HCT116 (cell line): ENCODE data around the gene ZC3H12A. TPM values are rescaled to one million over a fixed set of nuclear protein-coding genes. Genes with fewer than 3 reads are reported as not detected.

Experiments used
- ATAC-seq: fragments of 200-7000 bp; cut with Tn5 transposase; 2 replicates; pipeline ENCODE4 v1.9.1; 2020; ENCODE audit warnings: mild to moderate bottlenecking, moderate library complexity
- BruUV-seq: library from RNA; stranded (reverse); fragments of 400-500 nt; replicated peaks from 2 replicates; lab custom pipeline; 2021; lab: Mats Ljungman, UMichigan
- CTCF ChIA-PET: fragments of 300-600 bp; sonication (Branson Sonifier 250); formaldehyde crosslinking; loops from one replicate; lab custom pipeline; 2021; ENCODE audit warnings: antibody characterized with exemption; lab: Charles Lee
- POLR2A ChIA-PET: fragments of 300-600, 350-600 bp; sonication (Branson Sonifier 250); formaldehyde crosslinking; loops from one replicate; lab custom pipeline; 2021; ENCODE audit warnings: antibody characterized with exemption; lab: Charles Lee
- RAD21 ChIA-PET, 2 experiments: fragments of 300-600 bp; sonication (Branson Sonifier 250); formaldehyde crosslinking; loops; one replicate each; lab custom pipeline; 2023; ENCODE audit warnings: low total read pairs in 2 of 2; ENCODE audit not compliant: uncharacterized antibody in 2 of 2, unreplicated experiment in 2 of 2, low non-redundant PET in 1 of 2; lab: Charles Lee
- DNase-seq: peaks from one replicate; pipeline ENCODE4 v3.0.0-alpha.2; 2010; ENCODE audit warnings: low read depth, low spot score
- H2AFZ ChIP-seq: fragments of 200-600 bp; shearing (Covaris generic), sonication (generic); 2 replicates; pipeline ENCODE4 v1.6.1; 2017; ENCODE audit warnings: low read depth, mixed run types, mixed read lengths, antibody characterized with exemption, low read length; ENCODE audit not compliant: poor library complexity, severe bottlenecking
- H3K27ac ChIP-seq: 2 replicates; pipeline ENCODE4 v1.5.1; 2012; ENCODE audit warnings: low read depth, low read length
- H3K27me3 ChIP-seq: fragments of 200-600 bp; sonication (generic); 2 replicates; pipeline ENCODE4 v1.6.1; 2016; ENCODE audit warnings: mixed run types, low read length, mixed read lengths; ENCODE audit not compliant: insufficient read depth
- H3K36me3 ChIP-seq, 2 experiments: fragments of 200-500 bp in 1 of 2; fragments of 200-600 bp in 1 of 2; sonication (Bioruptor generic) in 1 of 2; sonication (generic) in 1 of 2; 2 replicates each; pipeline versions ENCODE4 v1.5.1 to v1.6.1; 2014 to 2016; ENCODE audit warnings: low read length in 2 of 2, inconsistent platforms in 1 of 2, mixed read lengths in 1 of 2, mixed run types in 1 of 2; ENCODE audit not compliant: insufficient read depth in 2 of 2, control insufficient read depth in 1 of 2
- H3K4me1 ChIP-seq, 2 experiments: fragments of 200-600 bp in 1 of 2; sonication (generic) in 1 of 2; 2 replicates each; pipeline versions ENCODE4 v1.5.1 to v1.6.1; 2012 to 2017; ENCODE audit warnings: low read length in 2 of 2, inconsistent platforms in 1 of 2, mild to moderate bottlenecking in 1 of 2, mixed read lengths in 1 of 2, mixed run types in 1 of 2, moderate library complexity in 1 of 2; ENCODE audit not compliant: insufficient read depth in 2 of 2, control insufficient read depth in 1 of 2
- H3K4me2 ChIP-seq: fragments of 200-600 bp; sonication (generic); 2 replicates; pipeline ENCODE4 v1.6.1; 2017; ENCODE audit warnings: mixed run types, low read length, mixed read lengths
- H3K4me3 ChIP-seq, 2 experiments: fragments of 200-600 bp in 1 of 2; sonication (generic) in 1 of 2; replicated peaks in 1 of 2; 2 replicates each; pipeline ENCODE4 v1.5.1; 2011 to 2016; ENCODE audit warnings: low read length in 2 of 2, control low read depth in 1 of 2, low read depth in 1 of 2, mild to moderate bottlenecking in 1 of 2, mixed read lengths in 1 of 2, mixed run types in 1 of 2
- H3K79me2 ChIP-seq: fragments of 200-600 bp; sonication (generic); 2 replicates; pipeline ENCODE4 v1.6.1; 2017; ENCODE audit warnings: mild to moderate bottlenecking, mixed run types, low read length, moderate library complexity, mixed read lengths; ENCODE audit not compliant: insufficient read depth
- H3K9ac ChIP-seq: fragments of 200-600 bp; sonication (generic); 2 replicates; pipeline ENCODE4 v1.6.1; 2016; ENCODE audit warnings: low read length, mixed read lengths
- H3K9me2 ChIP-seq: fragments of 200-600 bp; sonication (generic), shearing (Covaris generic); 2 replicates; pipeline ENCODE4 v1.6.1; 2017; ENCODE audit warnings: mixed run types, mild to moderate bottlenecking, moderate library complexity; ENCODE audit not compliant: insufficient read depth
- H3K9me3 ChIP-seq, 2 experiments: fragments of 200-500 bp in 1 of 2; fragments of 200-600 bp in 1 of 2; sonication (Bioruptor generic) in 1 of 2; sonication (generic) in 1 of 2; 2 replicates each; pipeline ENCODE4 v1.6.1; 2014 to 2017; ENCODE audit warnings: low read length in 2 of 2, mixed read lengths in 2 of 2, inconsistent platforms in 1 of 2, low read depth in 1 of 2, mild to moderate bottlenecking in 1 of 2, mixed run types in 1 of 2, moderate library complexity in 1 of 2; ENCODE audit not compliant: control insufficient read depth in 1 of 2, insufficient read depth in 1 of 2
- H4K20me1 ChIP-seq: fragments of 200-600 bp; sonication (generic), shearing (Covaris generic); 2 replicates; pipeline ENCODE4 v1.6.1; 2017; ENCODE audit warnings: mixed run types, mild to moderate bottlenecking, moderate library complexity; ENCODE audit not compliant: insufficient read depth
- CBX3 ChIP-seq: IDR thresholded peaks from 2 replicates; pipeline ENCODE4 v1.6.1; 2012; ENCODE audit warnings: low read depth
- CTCF ChIP-seq, 3 experiments: fragments of 200-600 bp in 1 of 3; sonication (generic) in 1 of 3; IDR thresholded peaks in 2 of 3; conservative IDR thresholded peaks in 1 of 3; 2 replicates each; pipeline ENCODE4 v1.5.1; 2012 to 2017; ENCODE audit warnings: low read depth in 2 of 3, low read length in 2 of 3, antibody characterized with exemption in 1 of 3, borderline replicate concordance in 1 of 3, control low read depth in 1 of 3, mild to moderate bottlenecking in 1 of 3, mixed read lengths in 1 of 3, mixed run types in 1 of 3, moderate library complexity in 1 of 3; ENCODE audit not compliant: insufficient read depth in 1 of 3
- EZH2 ChIP-seq: fragments of 200-600 bp; sonication (generic); IDR thresholded peaks from 2 replicates; pipeline ENCODE4 v1.6.1; 2017; ENCODE audit warnings: antibody characterized with exemption, mixed run types
- FOSL1 ChIP-seq: IDR thresholded peaks from 2 replicates; pipeline ENCODE4 v1.6.1; 2012; ENCODE audit warnings: low read depth
- intact Hi-C: fragments of 100-400 bp; cut with micrococcal nuclease; formaldehyde crosslinking; loops from 2 replicates; pipeline ENCODE4 v1.10.0; 2022
- total RNA-seq: library from RNA; stranded (reverse); gene quantifications from one replicate; pipeline ENCODE4 v1.2.1, GENCODE V29; 2021; ENCODE audit not compliant: unreplicated experiment
- TF ChIP-seq, protein P1 (sequence below): IDR thresholded peaks from 2 replicates; pipeline ENCODE4 v1.6.1; 2011; ENCODE audit warnings: mild to moderate bottlenecking, low read length, moderate library complexity; ENCODE audit not compliant: insufficient replicate concordance; ENCODE audit errors: extremely low read depth

ZC3H12A gene
- total RNA-seq, 1 experiment from 2014 or later = 10.6 TPM

DNA sequence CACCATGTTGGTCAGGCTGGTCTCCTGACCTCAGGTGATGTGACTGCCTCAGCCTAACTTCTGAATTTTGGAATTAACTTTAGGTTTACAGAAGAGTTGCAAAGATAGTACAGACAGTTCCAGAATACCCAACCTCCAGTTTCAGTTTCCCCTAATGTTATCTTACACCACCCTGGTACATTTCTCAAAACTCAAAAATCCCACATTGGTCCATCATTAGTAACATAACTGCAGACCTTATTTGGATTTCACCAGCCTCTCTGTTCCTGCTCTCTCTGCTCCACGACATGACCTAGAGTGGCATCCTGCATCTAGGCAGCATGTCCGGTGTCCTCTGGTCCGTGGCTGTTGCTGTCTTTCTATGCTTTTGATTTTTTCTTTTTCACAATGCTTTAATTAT is 5.0 kb upstream of the ZC3H12A start:
- ATAC-seq (no peak), DNase-seq (no peak)
- 0 out of 2 replicates have a peak, but pooled peaks cover 3% of the 10 kb centered on the region for H3K27me3 ChIP-seq
- no TSS peak for BruUV-seq
- H2AFZ ChIP-seq = no peak overlapping the region
- H3K79me2 ChIP-seq = no peaks in the 10 kb centered on the region
- H3K36me3 ChIP-seq = 0 out of 4 replicates have a peak, but pooled peaks cover 0 to 3% of the 10 kb centered on the region in 2 experiments
- H3K4me3 ChIP-seq = no peak overlapping the region
- RAD21 ChIA-PET = interaction anchor here in 1 of 2 experiments (1.0 kb wide), 1 partner anchor 18 kb away, joined by 3 read pairs; no protein-coding TSS in a partner anchor
- H4K20me1 ChIP-seq = no peaks in the 10 kb centered on the region
- CTCF ChIA-PET = no interaction called here
- H3K4me1 ChIP-seq = peaks cover 30 to 37% of the 10 kb centered on the region in 2 experiments
- intact Hi-C loops = no loop called here
- H3K4me2 ChIP-seq = no peak overlapping the region
- no peak overlapping the region for H3K27ac ChIP-seq
- no peaks in the 10 kb centered on the region for H3K9me3 ChIP-seq
- TF ChIP-seq FOSL1 = no peak
- TF ChIP-seq, protein P1, sequence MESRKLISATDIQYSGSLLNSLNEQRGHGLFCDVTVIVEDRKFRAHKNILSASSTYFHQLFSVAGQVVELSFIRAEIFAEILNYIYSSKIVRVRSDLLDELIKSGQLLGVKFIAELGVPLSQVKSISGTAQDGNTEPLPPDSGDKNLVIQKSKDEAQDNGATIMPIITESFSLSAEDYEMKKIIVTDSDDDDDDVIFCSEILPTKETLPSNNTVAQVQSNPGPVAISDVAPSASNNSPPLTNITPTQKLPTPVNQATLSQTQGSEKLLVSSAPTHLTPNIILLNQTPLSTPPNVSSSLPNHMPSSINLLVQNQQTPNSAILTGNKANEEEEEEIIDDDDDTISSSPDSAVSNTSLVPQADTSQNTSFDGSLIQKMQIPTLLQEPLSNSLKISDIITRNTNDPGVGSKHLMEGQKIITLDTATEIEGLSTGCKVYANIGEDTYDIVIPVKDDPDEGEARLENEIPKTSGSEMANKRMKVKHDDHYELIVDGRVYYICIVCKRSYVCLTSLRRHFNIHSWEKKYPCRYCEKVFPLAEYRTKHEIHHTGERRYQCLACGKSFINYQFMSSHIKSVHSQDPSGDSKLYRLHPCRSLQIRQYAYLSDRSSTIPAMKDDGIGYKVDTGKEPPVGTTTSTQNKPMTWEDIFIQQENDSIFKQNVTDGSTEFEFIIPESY = no peak
- TF ChIP-seq CTCF (IDR thresholded peaks at IDR 0.05 in 2 of 3, conservative IDR thresholded peaks at IDR 0.05 in 1 of 3; ENCODE audit: borderline replicate concordance in 1 of 3, insufficient read depth in 1 of 3, low read depth in 2 of 3, low read length in 2 of 3) = no peak
- TF ChIP-seq EZH2 = no peak
- no peak for TF ChIP-seq CBX3
- POLR2A ChIA-PET = no interaction called here
- no peak overlapping the region for H3K9ac ChIP-seq
- no peaks in the 10 kb centered on the region for H3K9me2 ChIP-seq
